HG02852 (cell line): ENCODE measurements around the gene SLC6A9.

Experiments
- ATAC-seq: cut with Tn5 transposase; IDR thresholded peaks from one replicate; pipeline ENCODE4 v1.9.1; 2021; ENCODE audit warnings: mild to moderate bottlenecking, moderate library complexity; ENCODE audit not compliant: unreplicated experiment

The SLC6A9 gene

DNA sequence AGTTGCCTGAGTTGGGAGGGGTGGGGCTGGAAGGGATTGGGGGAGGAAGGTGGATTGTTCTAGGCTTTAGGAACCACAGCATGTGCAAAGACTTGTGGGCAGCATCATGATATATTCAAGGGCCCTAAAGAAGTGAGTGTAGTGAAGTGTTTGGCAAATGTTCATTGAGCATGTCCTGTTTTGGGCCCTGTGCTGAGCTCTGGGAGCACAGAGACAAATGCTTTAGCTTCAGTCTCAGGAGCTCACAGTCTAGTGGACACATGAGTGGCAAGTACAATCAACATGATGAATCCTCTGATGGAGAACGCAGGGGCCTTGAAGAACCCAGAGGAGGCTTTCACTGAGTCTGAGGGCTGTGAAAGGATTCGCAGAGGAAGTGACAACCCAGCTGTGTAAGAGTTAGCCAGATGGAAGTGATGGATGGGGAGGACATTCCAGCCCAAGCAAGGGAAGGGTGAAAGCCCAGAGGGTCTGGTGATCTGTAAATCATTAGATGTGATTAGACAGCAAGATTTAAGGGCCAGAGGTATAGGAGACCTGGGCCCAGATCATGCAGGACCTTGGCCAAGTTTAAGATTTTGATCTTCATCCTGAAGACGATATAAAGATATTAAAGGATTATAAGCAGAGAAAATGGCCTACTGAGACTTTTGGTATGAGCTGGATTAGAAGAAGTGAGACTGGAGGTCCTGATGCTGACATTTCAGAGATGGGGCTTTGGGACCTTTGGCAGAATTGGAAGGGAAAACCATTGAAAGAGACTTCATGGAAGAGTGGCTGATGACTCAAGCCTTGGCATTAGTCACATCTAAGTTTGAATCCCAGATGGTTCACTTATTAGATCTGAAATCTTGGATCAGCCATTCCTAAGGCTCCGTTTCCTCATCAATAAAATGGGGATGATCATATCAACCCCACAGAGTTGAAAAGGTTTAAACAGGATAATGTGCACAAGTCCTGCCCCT is 80.0 kb downstream of the SLC6A9 start:
- no peak for ATAC-seq

DNA sequence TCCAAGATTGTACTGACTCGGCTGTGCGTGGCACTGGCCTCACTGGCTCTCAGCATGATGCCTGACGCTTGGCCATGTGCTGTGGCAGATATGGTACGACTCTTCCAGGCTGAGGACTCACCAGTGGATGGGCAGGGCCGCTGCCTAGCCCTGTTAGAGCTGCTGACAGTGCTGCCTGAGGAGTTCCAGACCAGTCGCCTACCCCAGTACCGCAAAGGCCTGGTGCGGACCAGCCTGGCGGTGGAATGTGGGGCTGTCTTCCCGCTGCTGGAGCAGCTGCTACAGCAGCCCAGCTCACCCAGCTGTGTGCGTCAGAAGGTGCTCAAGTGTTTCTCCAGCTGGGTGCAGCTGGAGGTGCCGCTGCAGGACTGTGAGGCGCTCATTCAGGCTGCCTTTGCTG is 81.6 kb downstream of the SLC6A9 start:
- no peak for ATAC-seq

DNA sequence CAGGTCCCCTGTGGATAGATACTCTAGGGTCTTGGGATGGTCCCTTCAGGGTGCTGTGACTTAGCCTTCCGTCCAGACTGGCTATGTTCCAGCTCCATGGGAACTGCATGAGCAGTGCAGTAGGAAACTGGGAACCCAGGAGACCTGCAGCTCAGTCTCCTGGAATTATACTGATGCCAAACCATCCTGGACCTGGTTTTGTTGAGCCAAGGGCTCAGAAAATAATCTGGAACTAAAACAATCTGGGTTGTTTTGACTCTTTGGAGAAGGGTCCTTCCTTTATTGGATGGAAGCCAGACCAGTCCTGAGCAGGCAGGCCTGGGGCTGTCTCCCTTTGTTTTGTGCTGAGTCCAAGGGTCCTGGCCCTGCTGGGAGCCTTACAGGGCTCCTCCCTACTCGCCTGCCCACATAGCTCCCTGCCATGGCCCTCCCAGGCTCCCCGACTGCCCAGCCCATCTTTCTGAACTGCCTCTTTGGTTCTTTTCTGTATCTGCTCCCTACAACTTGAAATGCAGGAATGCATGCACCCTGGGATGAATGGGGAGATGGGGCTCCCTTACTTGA is 83.3 kb downstream of the SLC6A9 start:
- ATAC-seq: no peak

DNA sequence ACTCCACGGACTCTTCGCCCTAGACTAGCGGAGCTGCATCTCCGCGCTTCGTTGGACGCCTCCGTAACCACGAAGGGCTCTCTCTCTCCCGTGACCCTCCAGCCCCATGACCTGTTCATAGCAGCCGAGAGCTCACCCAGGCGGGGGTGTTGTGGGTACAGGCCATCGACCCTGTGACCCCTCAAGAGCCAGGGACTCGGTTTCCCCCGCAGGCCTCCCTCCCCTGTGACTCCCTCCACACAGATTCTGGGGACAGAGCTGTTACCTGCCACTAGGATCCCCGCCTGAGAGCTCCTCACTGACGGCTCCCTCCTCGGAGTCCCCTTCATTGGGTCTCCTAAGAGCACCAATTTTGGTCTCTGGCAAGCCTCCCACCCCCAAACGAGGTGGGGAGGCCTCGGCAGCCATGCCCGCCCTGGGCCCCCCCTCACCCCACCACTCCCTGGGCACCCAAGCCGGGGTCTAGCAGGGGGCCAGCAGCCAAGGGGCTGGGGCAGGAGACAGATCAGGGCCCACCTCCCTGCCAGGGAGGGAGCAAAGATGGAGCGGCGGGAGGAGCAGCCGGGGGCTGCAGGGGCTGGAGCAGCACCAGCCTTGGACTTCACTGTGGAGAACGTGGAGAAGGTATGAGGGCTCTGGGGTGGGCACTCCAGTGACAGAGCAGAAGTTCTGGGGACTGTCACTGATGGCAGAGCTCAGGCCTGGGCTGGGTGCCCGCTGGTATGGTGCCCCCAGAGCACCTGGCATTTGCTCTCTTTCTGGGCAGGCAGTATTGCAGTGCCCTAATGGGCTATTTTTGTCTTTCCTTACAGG is 84.0 kb downstream of the SLC6A9 start:
- ATAC-seq: peak; percentile 21
